Stimulated activated naive CD8-positive, alpha-beta T cell treated with anti-CD3 and anti-CD28 coated beads, Interleukin-15, Interleukin-2, amounts not matched to agents 100 U/mL and 50 U/mL, for 24 hours (primary cell): ENCODE data around the gene SLC9A9.

Experiments used
- ATAC-seq: fragments of 150-1000 bp; cut with Tn5 transposase; one replicate; pipeline ENCODE4 v1.10.0; 2021
- DNase-seq: peaks from one replicate; pipeline ENCODE4 v3.0.0; 2021

SLC9A9 gene

DNA sequence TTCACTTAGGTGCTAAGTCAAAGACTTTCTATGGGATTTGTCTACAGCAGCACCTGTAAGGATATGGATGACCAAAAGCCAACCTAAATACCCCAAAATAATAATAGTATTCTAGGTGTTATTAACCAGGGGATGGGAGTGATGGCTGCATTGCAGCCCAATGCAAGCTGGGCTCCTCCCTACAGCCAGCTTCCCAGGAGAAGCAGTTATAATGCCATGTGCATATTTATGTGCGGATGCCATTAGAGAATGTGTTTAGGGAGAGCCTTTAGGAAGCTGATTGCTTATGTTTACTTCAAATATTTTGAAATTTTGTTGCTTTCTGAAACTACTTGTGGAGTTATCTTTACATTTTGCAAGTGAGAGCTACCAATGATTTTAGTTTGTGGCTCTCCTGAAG is 491.4 kb downstream of the SLC9A9 start:
- no peak for ATAC-seq
- no peak for DNase-seq

DNA sequence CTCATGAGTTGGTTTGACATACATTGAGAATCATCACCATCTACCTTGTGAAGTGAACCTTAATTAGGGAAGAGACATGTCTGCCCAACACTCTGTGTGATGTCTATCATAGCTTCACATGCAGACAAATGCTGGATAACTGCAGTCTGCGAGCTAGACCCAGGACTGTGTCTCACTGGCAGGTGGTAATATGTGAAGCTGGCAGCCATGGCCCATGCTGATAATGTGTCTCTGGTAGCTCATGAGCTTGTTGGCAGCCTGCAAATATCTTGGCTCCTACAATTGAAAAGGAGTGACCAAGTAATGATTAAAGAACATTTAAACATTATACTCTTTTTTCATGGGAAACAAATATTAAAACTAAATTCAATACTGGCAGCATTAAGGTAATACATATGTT is 493.9 kb downstream of the SLC9A9 start:
- no peak for DNase-seq
- ATAC-seq, result no peak

DNA sequence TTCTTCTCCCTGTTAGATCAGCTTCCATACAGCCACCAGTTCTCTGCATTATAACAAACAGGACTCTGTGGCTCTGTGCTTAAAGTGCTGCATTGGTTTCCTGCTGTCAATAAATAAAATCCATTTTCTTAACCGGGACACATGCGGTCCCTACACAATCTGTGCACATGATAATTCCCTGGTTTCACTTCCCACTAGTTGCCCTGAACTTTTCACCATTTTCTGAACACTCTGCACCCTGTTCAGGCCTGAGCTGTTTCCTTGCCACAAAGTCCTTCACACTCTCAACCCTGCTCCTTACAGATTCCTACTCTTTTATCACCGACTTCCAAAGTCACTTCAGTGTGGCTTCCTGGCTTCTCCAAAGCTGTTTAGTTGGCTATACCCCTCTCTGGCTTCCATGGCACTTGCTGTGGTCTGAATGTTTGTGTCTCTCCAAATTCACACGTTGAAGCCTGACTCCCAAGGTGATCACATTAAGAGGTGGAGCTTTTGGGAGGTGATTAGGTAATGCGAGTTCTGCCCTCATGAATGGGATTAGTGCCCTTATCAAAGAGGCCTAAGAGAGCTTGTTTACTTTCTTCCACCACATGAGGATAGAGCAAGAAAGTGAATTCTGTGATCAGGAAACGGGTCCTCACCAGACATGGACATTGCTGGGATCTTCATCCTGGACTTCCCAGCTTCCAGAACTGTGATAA is 495.3 kb downstream of the SLC9A9 start:
- no peak for ATAC-seq
- DNase-seq, result no peak

DNA sequence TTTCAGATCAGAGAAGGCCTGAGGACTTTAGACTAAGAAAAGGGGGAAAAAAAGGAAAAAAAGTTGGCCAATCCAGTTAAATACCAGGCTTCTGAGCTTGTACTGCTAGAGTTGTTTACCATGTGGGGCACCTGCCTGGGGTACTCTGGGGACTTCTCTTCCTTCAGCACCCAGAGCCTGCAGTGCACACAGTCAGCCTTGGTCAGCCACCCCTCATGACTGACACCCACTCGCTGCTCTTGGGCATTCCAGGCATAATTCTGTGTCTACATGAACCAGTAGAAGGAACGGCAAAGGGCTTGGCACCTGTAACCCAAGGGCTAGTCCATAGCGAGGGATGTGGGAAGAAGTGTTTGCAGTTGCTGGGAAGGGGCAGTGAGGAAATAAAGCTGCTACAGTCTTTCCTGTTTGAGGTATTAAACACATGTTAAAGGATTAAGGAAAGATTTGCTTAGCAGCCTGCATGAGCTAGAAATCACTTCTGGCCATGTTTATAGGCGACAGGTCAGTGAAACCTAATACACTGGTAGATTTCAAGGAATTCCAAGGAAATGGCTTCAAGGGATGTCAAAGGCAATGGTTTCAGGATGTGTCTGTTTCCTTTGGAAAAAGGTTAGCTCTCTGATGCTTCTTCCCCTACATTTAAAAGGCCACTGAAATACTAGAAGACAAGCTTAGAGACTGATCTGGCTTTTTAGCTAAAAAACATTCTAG is 496.2 kb downstream of the SLC9A9 start:
- DNase-seq (no peak), ATAC-seq (no peak)

DNA sequence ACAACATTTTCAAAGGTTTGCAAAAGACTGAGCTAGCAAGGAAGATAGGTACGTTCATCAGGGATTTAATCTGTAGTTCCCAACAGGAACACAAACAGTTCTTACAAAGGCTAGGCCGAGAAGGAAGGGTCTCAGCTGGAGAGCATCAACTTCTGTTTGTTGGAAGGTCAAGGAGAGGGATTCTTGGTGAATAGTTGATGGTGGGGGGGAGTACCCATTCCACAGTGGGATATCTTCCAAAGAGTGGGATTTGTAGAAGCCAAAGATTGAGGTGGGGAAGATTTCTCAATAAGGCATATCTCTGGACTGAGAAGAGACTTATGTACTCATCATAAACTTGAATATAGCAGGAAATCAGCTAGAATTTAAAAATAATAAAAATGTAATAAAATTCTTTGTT is 496.9 kb downstream of the SLC9A9 start:
- ATAC-seq, result no peak

DNA sequence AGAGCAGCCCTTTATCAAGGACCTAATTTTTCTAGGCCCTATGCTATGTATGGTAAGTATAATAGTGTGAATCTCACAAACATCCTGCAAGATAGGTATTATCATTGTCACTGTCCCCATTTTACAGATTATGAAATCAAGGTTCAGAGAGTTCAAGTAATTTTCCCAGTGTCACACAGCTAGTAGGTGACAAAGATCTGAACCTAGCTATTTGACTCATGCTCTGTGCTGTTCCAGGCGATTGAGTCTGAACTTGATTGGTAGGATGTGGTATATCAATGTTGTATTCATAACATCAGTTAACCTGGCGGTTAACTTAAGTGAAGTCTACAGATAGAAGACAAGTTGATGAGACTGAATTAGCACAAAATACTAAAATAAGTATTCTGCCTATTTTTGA is 498.8 kb downstream of the SLC9A9 start:
- ATAC-seq (peak; percentile 68), DNase-seq (no peak)

More for the DNA sequence above, 496.9 kb downstream of the SLC9A9 start:
- DNase-seq, result no peak

DNA sequence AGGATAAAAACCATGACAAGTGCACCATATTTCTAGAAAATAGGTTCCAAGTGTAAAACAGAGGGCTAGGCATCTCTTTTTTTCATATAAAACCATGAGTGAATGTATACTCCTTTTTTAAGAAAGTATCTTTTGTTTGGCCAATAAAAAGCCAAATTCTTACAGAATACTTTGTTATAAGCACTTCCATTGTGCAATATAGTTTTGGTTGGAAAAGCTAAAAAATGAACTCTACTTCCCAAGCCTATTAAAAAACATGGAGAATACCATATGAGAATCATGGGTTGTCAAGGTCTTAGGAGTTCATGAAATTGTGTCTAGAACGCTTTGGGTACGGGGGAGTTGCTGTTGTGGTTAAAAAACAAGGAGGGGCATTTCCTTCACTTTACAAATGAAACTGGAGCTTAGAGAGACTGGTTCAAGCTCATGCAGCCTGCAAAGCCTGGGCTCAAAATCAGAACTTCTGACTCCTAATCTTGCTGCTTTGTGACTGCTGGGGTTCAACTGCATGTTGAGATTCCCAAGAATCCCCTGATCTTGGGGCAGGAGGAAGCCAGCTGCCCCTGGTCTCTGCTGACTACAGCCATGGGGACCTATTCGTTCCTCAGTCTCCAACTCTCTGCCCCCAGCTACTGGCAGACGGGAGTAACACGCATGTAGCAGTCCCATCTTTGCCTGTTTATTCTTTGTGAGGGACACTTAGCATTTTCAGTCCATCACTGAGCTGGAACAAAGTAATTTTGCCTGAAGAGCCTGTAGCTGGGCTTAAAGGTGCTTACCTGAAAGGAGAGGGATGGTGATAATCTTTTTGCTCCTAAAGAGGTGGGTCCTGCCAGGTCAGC is 499.6 kb downstream of the SLC9A9 start:
- DNase-seq, result no peak
- peak; percentile 57 for ATAC-seq

DNA sequence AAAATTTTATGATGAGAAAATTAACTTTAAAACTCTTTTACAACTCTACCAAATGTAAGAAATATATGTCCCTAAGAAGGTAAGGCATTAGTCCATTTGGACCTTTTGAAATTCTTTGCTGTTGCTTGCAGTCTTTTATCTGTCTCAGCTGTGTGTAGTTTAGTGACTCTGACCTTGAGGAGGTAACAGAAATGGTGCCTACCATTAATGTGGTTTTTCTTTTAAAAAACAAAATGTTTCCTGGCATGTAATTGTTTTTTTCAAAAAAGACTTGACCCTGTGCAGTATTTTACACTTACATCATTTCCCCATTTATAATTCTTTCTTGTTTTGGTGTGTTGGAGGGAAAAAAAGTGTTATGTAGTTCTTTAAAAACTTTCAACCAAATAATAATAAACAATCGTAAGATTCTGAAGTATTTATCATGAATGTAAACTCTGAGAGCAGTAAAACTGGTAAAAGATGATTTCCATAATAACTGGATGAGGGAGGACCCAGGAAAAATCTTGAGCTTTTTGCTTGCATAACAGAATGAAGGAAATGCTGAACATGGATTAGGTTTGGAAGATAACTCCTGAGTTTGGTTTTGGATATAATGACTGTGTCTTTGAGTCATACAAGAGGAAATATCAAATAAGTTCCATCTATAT is 503.6 kb downstream of the SLC9A9 start:
- DNase-seq (no peak), ATAC-seq (no peak)

DNA sequence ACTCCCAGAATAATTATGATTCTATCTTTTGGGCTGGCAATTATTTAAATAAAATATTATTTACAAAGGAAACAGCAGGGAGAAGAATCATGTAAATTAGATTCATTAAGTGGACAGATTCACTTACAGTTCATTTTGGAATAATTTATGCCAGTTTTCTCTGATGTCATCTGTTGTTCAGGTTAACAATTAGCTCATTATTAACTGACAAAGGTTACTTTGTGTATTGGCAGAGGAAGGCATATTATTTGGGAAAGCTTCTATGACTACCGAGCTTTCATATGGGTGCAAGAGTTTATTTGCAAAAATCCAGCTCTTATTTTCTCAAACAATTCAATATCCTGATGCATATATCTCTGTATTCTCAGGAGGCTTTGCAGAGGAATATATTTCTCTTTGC is 504.3 kb downstream of the SLC9A9 start:
- DNase-seq (no peak), ATAC-seq (no peak)

DNA sequence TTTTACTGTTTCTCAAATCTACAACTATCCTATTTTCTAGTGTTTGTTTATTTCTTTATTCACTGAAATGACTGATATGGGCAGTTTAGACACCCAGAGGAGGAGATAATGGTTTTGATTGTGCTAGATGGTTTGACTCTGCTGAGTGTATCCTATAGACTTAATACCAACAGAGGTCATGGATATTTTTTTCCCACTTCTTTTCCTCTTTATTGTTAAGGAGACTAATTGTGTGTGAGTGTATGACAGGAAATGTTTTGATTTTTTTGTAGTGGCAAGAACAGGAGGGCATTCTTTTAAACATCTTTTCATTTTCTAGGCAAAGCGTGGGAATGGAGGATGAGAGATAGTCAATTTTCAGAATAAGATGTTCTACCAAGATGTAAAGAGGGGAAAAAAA is 505.2 kb downstream of the SLC9A9 start:
- ATAC-seq (no peak), DNase-seq (no peak)

DNA sequence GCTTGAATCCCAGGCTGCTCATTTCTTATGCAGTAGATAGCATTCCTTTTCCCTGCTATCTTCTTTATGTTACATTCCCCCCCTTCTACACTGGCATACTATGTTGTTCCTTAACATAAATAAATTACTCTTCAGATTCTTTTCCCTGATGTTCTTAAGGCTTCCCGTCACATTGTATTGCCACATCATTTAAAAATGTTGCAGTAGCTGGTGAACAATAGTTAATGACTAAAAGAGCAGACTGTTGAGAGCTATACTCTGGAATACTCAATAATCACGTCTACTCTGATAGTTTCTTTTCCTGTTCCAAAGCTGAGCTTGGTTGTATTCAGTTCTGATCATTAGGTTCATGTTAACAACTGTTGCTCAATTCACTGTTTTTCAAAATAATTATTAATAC is 508.8 kb downstream of the SLC9A9 start:
- no peak for DNase-seq
- ATAC-seq, result no peak

DNA sequence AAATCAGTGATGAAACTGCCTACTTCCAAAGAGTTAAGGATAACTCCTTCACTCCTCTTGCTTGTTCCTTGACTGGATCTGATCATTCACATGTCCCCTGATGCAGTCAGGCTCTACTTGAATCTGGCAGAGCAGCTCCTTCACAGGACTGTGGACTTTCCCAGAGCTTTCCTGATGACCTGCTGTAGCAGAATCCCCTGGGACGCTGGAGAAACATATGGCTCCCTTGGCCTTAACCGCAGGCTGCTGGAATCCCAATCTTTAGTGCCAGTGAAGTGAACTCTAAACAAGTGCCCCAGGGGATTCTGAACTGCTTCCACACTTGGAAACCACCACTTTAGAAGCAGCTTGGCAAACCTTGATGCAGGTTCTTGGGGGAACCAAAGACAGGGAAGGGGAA is 510.9 kb downstream of the SLC9A9 start:
- no peak for DNase-seq
- no peak for ATAC-seq

DNA sequence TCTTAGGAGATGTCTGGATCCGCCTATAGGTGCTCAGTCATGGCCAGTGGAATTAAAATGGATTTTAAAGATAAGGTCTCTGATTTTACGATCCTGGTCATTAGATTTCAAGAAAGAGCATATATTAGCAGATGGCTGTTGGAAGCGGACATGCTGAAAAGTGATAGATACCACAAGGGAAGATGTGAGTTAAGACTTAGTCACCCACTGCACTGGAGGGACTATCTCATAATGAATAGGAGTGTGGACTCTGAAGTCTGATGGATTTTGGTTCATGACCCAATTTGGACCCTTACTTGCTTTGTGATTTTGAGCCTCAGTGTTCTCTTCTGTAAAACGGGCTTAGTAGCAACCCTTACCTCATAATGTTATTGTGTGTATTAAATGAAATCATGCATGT is 514.0 kb downstream of the SLC9A9 start:
- ATAC-seq, result no peak
- no peak for DNase-seq

DNA sequence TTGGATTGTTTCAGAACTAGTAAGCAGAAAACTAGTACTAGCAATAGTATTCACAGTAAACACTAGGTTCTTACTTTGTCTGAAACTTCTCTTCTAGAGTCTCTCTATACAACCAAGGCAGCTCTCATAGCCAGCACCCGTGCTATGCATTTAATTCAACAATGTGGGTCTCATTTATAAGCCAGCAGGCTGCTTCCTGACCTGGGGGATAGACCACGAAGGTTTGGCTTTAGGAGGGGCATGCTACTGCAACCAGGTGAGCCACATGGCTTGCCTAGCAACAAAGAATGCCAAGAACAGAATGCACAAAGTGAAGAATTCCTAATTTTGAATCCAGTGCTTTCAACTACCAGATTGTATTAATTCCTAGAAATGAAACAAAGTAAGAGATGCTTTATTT is 514.9 kb downstream of the SLC9A9 start:
- ATAC-seq, result no peak

DNA sequence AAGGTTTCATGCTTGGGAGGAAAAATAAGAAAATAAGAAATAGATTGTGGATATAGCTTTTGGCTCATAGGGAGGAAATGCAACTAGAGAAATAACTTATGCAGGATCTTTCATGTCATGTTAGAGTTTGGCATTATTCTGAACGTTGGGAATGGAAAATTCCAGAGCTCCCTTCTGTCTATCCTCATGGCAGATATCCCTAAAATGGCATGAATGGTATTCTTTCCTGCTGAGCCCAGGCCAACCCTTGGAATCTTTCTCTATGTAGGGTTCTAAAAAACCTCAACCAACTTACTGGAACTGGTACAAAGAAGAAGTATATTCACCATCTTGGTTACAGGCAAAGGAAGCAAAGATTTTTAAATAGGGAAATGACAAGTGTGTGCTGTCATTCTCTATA is 516.2 kb downstream of the SLC9A9 start:
- ATAC-seq, result no peak

More for the DNA sequence above, 514.9 kb downstream of the SLC9A9 start:
- DNase-seq, result no peak

DNA sequence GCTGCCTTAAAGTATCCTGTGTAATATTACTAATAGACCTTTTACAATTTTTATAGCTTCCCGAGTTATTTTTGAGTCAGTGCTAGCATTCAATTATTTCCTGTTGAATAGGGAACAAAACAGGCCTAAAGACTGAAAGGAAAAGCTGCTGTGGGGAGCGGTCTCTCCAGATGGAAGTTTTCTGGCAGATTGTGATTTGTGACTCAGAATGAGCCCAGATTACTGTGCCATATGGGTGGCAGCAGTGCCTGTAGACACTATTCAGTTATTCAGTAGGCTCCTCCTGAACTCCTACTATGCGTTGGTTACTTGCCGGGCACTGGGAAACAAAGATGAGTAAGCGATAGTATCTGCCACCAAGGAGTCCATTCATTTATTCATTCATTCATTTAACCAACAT is 516.9 kb downstream of the SLC9A9 start:
- no peak for ATAC-seq
- DNase-seq, result no peak

More for the DNA sequence above, 516.2 kb downstream of the SLC9A9 start:
- DNase-seq, result no peak

DNA sequence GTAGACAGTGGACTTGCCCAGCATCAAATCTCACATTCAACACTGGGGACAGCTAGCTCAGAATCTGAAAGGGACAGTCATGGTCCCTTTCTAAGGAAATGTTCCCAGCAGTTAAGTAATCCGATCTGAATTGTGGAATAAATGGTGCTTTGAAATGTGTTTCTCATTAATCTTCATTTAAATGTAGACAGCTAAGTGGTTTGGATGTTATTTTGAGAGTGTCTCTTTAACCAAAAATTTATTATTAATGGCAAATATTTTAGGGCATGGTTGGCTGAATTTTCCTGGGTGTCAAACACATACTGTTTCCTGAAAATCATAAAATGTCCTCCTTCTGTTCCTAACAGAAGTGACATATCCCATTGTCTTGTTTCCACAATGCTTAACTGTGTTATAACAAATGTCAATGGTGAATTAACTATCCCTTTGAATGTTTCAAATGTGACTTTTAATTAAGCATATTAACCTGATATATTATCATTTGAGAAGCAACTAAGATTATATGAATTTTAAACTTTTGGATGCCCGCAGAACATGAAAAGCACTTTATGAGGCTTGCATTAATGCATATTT is 517.9 kb downstream of the SLC9A9 start:
- ATAC-seq (no peak), DNase-seq (no peak)

DNA sequence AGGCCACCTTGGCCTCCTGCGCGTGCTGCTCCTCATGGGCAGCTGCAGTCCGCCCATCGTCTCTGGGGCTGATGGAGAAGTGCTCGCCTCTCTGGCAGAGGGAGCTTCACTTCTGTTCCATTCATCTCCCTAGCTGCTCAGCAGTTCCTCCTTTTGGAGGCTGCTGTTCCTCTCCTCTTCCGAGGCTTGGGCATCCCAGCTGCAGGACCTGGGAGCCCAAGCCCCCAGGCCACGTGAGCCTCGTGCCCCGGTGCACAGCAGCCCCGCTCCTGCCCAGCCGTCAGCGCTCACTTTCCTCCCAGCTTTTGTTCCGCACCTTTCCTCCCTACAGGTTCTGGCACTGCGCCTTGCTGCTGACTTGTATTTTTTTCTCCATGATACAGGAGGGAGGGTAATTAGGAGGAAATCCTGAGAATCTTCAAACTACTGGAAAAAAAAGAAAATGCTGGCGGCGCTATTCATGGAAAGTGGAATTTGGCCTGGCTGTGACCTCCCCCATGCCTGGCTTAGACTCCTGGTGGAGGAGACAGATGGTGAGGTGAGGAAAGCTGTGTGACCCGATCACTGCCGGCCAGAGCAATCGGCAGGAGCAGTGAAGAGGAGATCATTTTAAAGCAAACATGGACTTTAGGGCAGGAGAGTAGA is 518.6 kb downstream of the SLC9A9 start:
- DNase-seq, result no peak
- no peak for ATAC-seq

DNA sequence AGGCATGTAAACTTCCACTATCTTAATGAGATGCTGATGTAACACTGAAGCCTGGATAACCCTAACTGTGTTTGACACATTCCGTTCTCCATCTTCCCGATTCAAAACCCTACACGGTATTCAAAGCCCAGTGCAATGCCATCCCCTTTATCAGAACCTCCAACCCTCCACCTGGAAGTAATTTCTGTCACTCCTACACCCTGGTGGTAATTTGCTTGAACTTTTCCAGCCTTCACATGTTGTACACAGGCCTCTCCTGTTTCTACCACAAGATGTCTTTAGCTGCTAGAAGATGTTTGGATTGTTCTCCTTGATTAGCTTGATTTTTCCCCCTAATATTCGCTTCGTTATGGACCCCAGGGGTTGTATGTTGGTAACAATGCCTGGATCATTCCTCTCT is 519.8 kb downstream of the SLC9A9 start:
- no peak for DNase-seq

DNA sequence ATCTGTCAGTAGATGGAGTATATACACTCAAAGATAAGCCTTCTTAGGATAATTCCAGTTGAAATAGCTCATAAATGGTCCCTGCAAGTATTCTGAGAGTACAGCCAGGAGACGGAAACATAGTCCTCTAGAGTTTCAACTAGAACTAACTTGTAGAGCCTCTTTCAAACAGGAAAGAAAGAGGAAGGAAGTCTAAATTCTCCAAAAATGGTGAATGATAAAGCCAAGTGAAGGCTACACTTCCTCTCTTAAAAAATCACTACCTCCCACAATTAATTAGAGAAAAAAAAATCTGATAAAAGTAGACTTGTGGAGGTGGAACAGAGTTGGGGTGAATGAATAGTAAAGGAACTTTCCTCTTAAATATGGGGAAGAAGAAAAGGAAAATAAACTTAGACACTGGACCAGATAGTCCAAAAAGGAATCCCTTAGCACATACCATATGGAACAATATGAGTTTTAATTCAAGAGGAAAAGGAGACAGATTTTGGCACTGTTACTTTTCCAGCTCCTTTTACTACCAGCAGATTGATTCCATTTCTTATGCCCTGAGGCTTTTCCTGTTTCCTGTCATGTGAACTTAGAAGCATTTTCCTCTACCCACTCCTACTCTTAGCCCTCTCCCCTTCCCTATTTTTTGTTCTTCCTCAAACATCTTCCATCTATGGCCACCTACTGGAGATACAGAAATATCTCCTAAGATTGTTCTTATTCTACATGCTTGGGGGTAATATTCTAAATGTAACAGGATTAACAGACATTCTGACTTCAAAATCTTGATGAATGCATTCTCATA is 521.1 kb downstream of the SLC9A9 start:
- no peak for ATAC-seq
- DNase-seq, result no peak

More for the DNA sequence above, 519.8 kb downstream of the SLC9A9 start:
- ATAC-seq, result no peak
